ENCODE data around the gene SCN3A.

Gene SCN3A

GRCh38 chr2:165203689-165204559 lies at the start of gene SCN3A:
Gene SCN3A, minus strand, starts transcription at chr2:165204050. Its CDS starts 27,656 bp downstream, at chr2:165176394.
- no peak for DNase-seq (ENCODE audit: low read depth)

- DNase-seq (ENCODE audit: low read depth) = no peak
Measured at GRCh38 chr2:165253178-165253577, 49.3 kb upstream of the SCN3A start.

- no peak for DNase-seq (ENCODE audit: low read depth)
Measured at GRCh38 chr2:165251366-165251765, 47.5 kb upstream of the SCN3A start.

GRCh38 chr2:165248238-165248637 lies 44.4 kb upstream of the SCN3A start:
- no peak for DNase-seq (ENCODE audit: low read depth)

GRCh38 chr2:165245081-165245793 lies 41.4 kb upstream of the SCN3A start:
- no peak for DNase-seq (ENCODE audit: low read depth)

GRCh38 chr2:165240916-165241315 lies 37.1 kb upstream of the SCN3A start:
- no peak for DNase-seq (ENCODE audit: low read depth)

- no peak for DNase-seq (ENCODE audit: low read depth)
Measured at GRCh38 chr2:165239856-165240515, 36.1 kb upstream of the SCN3A start.

GRCh38 chr2:165239230-165239629 lies 35.4 kb upstream of the SCN3A start, which contains the start of gene SCN2A:
Gene SCN2A, plus strand, starts transcription at chr2:165239414. Its CDS starts 56,410 bp downstream, at chr2:165295824.
- no peak for DNase-seq (ENCODE audit: low read depth)

GRCh38 chr2:165238295-165238694 lies 34.4 kb upstream of the SCN3A start:
- DNase-seq (ENCODE audit: low read depth) = no peak

GRCh38 chr2:165237056-165237455 lies 33.2 kb upstream of the SCN3A start:
- no peak for DNase-seq (ENCODE audit: low read depth)

GRCh38 chr2:165227571-165227970 lies 23.7 kb upstream of the SCN3A start:
- DNase-seq (ENCODE audit: low read depth) = no peak

- DNase-seq (ENCODE audit: low read depth) = no peak
Measured at GRCh38 chr2:165224941-165225340, 21.1 kb upstream of the SCN3A start.

GRCh38 chr2:165219481-165219880 lies 15.6 kb upstream of the SCN3A start:
- DNase-seq (ENCODE audit: low read depth) = no peak

- DNase-seq (ENCODE audit: low read depth) = no peak
Measured at GRCh38 chr2:165214093-165214492, 10.2 kb upstream of the SCN3A start.

GRCh38 chr2:165208094-165208493 lies 4.2 kb upstream of the SCN3A start:
- no peak for DNase-seq (ENCODE audit: low read depth)

- no peak for DNase-seq (ENCODE audit: low read depth)
Measured at GRCh38 chr2:165205865-165206264, 2.0 kb upstream of the SCN3A start.

GRCh38 chr2:165202239-165202638 lies 1.6 kb downstream of the SCN3A start:
- DNase-seq (ENCODE audit: low read depth) = no peak

GRCh38 chr2:165198181-165198580 lies 5.7 kb downstream of the SCN3A start:
- no peak for DNase-seq (ENCODE audit: low read depth)

- DNase-seq (ENCODE audit: low read depth) = no peak
Measured at GRCh38 chr2:165197346-165197745, 6.5 kb downstream of the SCN3A start.

- no peak for DNase-seq (ENCODE audit: low read depth)
Measured at GRCh38 chr2:165196411-165196810, 7.4 kb downstream of the SCN3A start.

GRCh38 chr2:165193178-165193777 lies 10.6 kb downstream of the SCN3A start:
- no peak for DNase-seq (ENCODE audit: low read depth)

GRCh38 chr2:165192729-165193128 lies 11.1 kb downstream of the SCN3A start:
- no peak for DNase-seq (ENCODE audit: low read depth)
